ENCODE measurements around the gene ZNF862. TPM values are rescaled to one million over a fixed set of nuclear protein-coding genes. Genes with fewer than 3 reads are reported as not detected.

The ZNF862 gene
- total RNA-seq, 1 experiment from 2014 or later, result 3.6 TPM

GRCh38 chr7:149845257-149845980, 7.2 kb downstream of the ZNF862 start:
- no peaks in the 10 kb centered on the region for H3K36me3 Mint-ChIP-seq
- ChIA-PET POLR2A (interaction anchor here (0.6 kb wide), 1 partner anchor 1470 kb away, joined by 4 read pairs; no protein-coding TSS in a partner anchor), CTCF (no interaction called here)
- H3K4me3 Mint-ChIP-seq, result no peak overlapping the region
- no peak overlapping the region for H3K27ac Mint-ChIP-seq
- H3K27me3 Mint-ChIP-seq (ENCODE audit: low read depth), result peaks cover 14% of the 10 kb centered on the region
- DNase-seq (ENCODE audit: low spot score) (no peak), ATAC-seq (no peak)
- H3K9me3 Mint-ChIP-seq, result no peaks in the 10 kb centered on the region
- TF ChIP-seq IRF2 (CRISPR knock-in tag; IDR thresholded peaks at IDR 0.05; ENCODE audit: borderline replicate concordance, low read depth) (no peak), NFATC4 (CRISPR knock-in tag; IDR thresholded peaks at IDR 0.05) (no peak), KAT7 (CRISPR knock-in tag; IDR thresholded peaks at IDR 0.05; ENCODE audit: borderline replicate concordance) (no peak), AFF4 (CRISPR knock-in tag; IDR thresholded peaks at IDR 0.05; ENCODE audit: borderline replicate concordance) (no peak), ATF1 (CRISPR knock-in tag; IDR thresholded peaks at IDR 0.05) (no peak), MXD4 (CRISPR knock-in tag; IDR thresholded peaks at IDR 0.05; ENCODE audit: borderline replicate concordance) (no peak), MLX (CRISPR knock-in tag; IDR thresholded peaks at IDR 0.05) (no peak), HMGXB4 (CRISPR knock-in tag; IDR thresholded peaks at IDR 0.05) (no peak), MAX (CRISPR knock-in tag; IDR thresholded peaks at IDR 0.05) (no peak), FOXJ3 (CRISPR knock-in tag; IDR thresholded peaks at IDR 0.05; ENCODE audit: borderline replicate concordance) (no peak), ZNF232 (CRISPR knock-in tag; IDR thresholded peaks at IDR 0.05) (no peak), ZNF317 (CRISPR knock-in tag; IDR thresholded peaks at IDR 0.05; ENCODE audit: borderline replicate concordance, low read depth) (no peak), CTCF (IDR thresholded peaks at IDR 0.05) (no peak), EMX1 (CRISPR knock-in tag; IDR thresholded peaks at IDR 0.05) (no peak), SOX15 (CRISPR knock-in tag; IDR thresholded peaks at IDR 0.05) (no peak), ESRRA (CRISPR knock-in tag; IDR thresholded peaks at IDR 0.05; ENCODE audit: borderline replicate concordance) (no peak), PRDM15 (CRISPR knock-in tag; IDR thresholded peaks at IDR 0.05) (no peak), TEAD4 (CRISPR knock-in tag; IDR thresholded peaks at IDR 0.05) (no peak)
- peaks cover 4% of the 10 kb centered on the region for H3K4me1 Mint-ChIP-seq
